ENCODE results near the gene IL3RA.
"Not testable (repeated sequence)": the region's sequence is repeated elsewhere in the genome, so short reads cannot be mapped to it uniquely, and the experiment has no call there.

IL3RA gene

GRCh38 chrX:1400742-1401471 lies 64.3 kb downstream of the IL3RA start:
- DNase-seq: no peak

- no peak for DNase-seq
Observed at GRCh38 chrX:1401611-1402430, 65.2 kb downstream of the IL3RA start.

- no peak for DNase-seq
Observed at GRCh38 chrX:1403228-1403627, 66.6 kb downstream of the IL3RA start.

GRCh38 chrX:1403867-1404266 lies 67.3 kb downstream of the IL3RA start:
- not testable (repeated sequence) for DNase-seq

- not testable (repeated sequence) for DNase-seq
Observed at GRCh38 chrX:1405769-1406168, 69.2 kb downstream of the IL3RA start.

- no peak for DNase-seq
Observed at GRCh38 chrX:1407035-1407434, 70.5 kb downstream of the IL3RA start.

- no peak for DNase-seq
Observed at GRCh38 chrX:1411326-1411725, 74.7 kb downstream of the IL3RA start.

GRCh38 chrX:1412551-1413161 lies 76.1 kb downstream of the IL3RA start:
- no peak for DNase-seq

- no peak for DNase-seq
Observed at GRCh38 chrX:1416327-1416784, 79.8 kb downstream of the IL3RA start.

GRCh38 chrX:1416965-1417760 lies 80.6 kb downstream of the IL3RA start:
- DNase-seq: no peak

- DNase-seq: no peak
Observed at GRCh38 chrX:1417921-1418771, 81.6 kb downstream of the IL3RA start.

GRCh38 chrX:1418901-1419544 lies 82.4 kb downstream of the IL3RA start:
- no peak for DNase-seq

- DNase-seq: no peak
Observed at GRCh38 chrX:1419545-1420355, 83.2 kb downstream of the IL3RA start.

- DNase-seq: no peak
Observed at GRCh38 chrX:1420371-1420770, 83.8 kb downstream of the IL3RA start.

GRCh38 chrX:1421433-1422134 lies 85.0 kb downstream of the IL3RA start:
- no peak for DNase-seq

- no peak for DNase-seq
Observed at GRCh38 chrX:1422135-1422465, 85.5 kb downstream of the IL3RA start.

GRCh38 chrX:1423215-1423614 lies 86.6 kb downstream of the IL3RA start:
- no peak for DNase-seq

- DNase-seq: no peak
Observed at GRCh38 chrX:1424147-1424851, 87.7 kb downstream of the IL3RA start.

- DNase-seq: no peak
Observed at GRCh38 chrX:1425381-1425780, 88.8 kb downstream of the IL3RA start.

Measured in NCI-H345 (cell line).